ENCODE measurements around the gene PROX1. TPM values are rescaled to one million over a fixed set of nuclear protein-coding genes. Genes with fewer than 3 reads are reported as not detected.

PROX1 gene
- total RNA-seq, 4 donors from 2014 or later, result 34.6 to 51.3 (median 38.4) TPM

DNA sequence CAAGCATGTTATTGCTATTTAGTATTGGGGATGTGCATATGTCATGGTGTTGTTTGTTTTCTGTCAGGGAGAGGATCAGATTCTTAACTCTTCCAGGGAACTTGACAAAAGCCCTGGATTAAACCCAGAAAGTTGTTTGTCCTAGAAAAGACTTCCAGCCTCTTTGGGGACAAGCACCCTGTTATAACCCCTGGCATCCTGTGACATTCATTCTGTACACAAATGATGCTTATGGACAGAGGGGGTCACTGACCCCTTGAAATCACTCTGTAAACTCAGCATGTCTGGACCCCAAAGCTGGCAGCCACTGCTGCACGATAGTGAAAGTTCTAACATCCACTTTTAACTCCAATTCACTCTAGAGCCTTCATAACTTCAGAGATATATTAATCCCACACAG, 81.2 kb downstream of the PROX1 start:
- intact Hi-C loops (cut with DNase I), result no loop called here
- no peak overlapping the region for H3K27ac ChIP-seq
- TF ChIP-seq POLR2A (IDR thresholded peaks at IDR 0.05), result no peak
- TF ChIP-seq, protein P1, sequence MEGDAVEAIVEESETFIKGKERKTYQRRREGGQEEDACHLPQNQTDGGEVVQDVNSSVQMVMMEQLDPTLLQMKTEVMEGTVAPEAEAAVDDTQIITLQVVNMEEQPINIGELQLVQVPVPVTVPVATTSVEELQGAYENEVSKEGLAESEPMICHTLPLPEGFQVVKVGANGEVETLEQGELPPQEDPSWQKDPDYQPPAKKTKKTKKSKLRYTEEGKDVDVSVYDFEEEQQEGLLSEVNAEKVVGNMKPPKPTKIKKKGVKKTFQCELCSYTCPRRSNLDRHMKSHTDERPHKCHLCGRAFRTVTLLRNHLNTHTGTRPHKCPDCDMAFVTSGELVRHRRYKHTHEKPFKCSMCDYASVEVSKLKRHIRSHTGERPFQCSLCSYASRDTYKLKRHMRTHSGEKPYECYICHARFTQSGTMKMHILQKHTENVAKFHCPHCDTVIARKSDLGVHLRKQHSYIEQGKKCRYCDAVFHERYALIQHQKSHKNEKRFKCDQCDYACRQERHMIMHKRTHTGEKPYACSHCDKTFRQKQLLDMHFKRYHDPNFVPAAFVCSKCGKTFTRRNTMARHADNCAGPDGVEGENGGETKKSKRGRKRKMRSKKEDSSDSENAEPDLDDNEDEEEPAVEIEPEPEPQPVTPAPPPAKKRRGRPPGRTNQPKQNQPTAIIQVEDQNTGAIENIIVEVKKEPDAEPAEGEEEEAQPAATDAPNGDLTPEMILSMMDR (IDR thresholded peaks at IDR 0.05), result no peak
- no peak overlapping the region for H3K4me3 ChIP-seq (replicated peaks in 1 of 3)
- no peaks in the 10 kb centered on the region for H3K4me1 ChIP-seq
- H3K36me3 ChIP-seq, result no peaks in the 10 kb centered on the region
- DNase-seq, result no peak
- H3K27me3 ChIP-seq, result no peaks in the 10 kb centered on the region
- WGBS, 2 donors, result 40 to 65% methylated on average over 1 of the region's 1 CpG
- no peaks in the 10 kb centered on the region for H3K9me3 ChIP-seq

DNA sequence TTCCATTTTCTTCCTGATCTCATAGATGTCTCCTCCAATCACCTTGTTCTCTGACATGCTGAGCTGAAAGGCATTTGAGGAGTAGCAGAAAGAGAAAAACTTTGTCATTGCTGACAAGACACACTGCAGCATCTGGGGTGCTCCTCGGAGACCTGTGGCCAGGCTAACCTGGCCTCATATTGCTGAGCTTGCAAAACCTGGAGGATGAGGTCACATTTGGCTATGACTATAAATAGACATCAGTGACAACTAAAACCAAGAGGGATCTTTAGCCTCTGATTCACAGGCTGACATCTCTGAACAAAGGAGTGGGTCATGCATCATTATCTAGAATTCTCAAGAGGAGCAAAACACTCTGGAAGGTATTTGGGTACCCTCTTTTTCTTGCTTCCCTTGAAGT, 83.7 kb downstream of the PROX1 start:
- H3K27me3 ChIP-seq, result no peaks in the 10 kb centered on the region
- DNase-seq, result no peak
- H3K27ac ChIP-seq, result no peak overlapping the region
- 85 to 94% methylated on average over 1 of the region's 1 CpG for WGBS, 2 donors
- H3K4me3 ChIP-seq (replicated peaks in 1 of 3), result no peak overlapping the region
- peaks cover 3 to 7% of the 10 kb centered on the region in 2 donors for H3K4me1 ChIP-seq
- TF ChIP-seq, protein P1 (IDR thresholded peaks at IDR 0.05), result no peak
- no peak for TF ChIP-seq POLR2A (IDR thresholded peaks at IDR 0.05)
- intact Hi-C loops (cut with DNase I), result no loop called here
- H3K36me3 ChIP-seq, result no peaks in the 10 kb centered on the region
- no peaks in the 10 kb centered on the region for H3K9me3 ChIP-seq

DNA sequence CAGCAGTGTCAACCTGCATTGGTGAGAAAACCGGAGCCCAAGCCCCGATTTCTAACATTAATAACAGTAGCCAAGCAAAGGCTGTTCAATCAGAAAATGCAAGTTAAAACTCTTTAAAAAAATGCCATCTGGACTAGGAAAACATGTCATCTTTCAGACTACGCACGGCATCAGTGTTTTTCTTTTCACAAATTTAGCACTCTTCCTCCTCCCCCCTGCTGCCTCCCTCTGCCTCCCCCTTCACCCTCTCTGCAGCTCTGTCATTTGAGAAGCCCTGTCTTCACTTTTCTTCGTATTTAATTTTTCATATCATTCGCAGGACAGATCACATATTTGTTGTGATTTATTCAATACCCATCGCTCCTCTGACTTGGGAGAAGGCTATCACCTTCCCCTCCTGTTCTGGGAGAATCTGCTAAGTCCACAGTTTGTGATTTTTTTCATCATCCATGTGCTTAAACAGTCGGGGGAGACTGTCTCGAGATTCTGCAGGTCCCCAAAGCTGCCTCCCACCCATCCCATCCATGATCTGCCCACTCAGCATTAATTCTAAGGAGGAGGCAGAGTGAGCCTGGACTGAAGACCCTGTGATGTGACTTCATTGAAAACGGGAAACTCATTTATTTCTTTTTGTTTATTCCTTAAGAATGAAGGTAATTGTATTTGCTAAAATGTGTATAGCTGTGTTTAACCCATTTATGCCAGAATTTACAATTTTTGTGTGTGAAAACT, 84.8 kb downstream of the PROX1 start:
- intact Hi-C loops (cut with DNase I), result no loop called here
- H3K4me3 ChIP-seq (replicated peaks in 1 of 3), result no peak overlapping the region
- TF ChIP-seq POLR2A (IDR thresholded peaks at IDR 0.05), result no peak
- TF ChIP-seq, protein P1 (IDR thresholded peaks at IDR 0.05), result no peak
- H3K36me3 ChIP-seq, result no peaks in the 10 kb centered on the region
- no peak overlapping the region for H3K27ac ChIP-seq
- 70% methylated on average over 10 of the region's 10 CpGs for WGBS, 2 donors
- H3K4me1 ChIP-seq, result peaks cover 11 to 17% of the 10 kb centered on the region in 2 donors
- no peaks in the 10 kb centered on the region for H3K27me3 ChIP-seq
- DNase-seq, result no peak
- no peaks in the 10 kb centered on the region for H3K9me3 ChIP-seq

DNA sequence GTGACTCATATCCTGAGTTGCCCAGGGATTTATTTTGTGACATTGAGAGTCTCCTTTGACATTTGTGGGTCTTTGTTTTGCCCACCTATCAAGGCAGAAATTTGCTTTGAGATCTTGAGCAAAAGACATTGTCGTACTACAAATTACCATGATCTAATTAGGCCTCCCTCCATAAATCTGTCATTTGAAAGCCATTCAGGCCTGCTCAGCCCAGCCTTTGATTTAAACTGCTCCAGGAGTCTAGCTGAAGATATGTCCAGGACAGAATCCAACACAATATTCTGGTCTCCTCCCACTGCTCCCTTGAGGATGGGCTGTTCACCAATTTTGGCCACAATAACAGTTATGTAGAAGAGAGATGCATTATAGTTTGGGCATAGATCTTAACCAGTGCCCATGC, 86.7 kb downstream of the PROX1 start:
- TF ChIP-seq POLR2A (IDR thresholded peaks at IDR 0.05), result no peak
- TF ChIP-seq, protein P1 (IDR thresholded peaks at IDR 0.05), result no peak
- Histone ChIP-seq H3K27ac (no peak overlapping the region), H3K36me3 (no peaks in the 10 kb centered on the region), H3K27me3 (no peaks in the 10 kb centered on the region), H3K9me3 (no peaks in the 10 kb centered on the region), H3K4me3 (replicated peaks in 1 of 3) (no peak overlapping the region), H3K4me1 (peaks cover 13 to 17% of the 10 kb centered on the region in 2 donors)
- intact Hi-C loops (cut with DNase I), result no loop called here
- 68 to 79% methylated on average over 1 of the region's 1 CpG for WGBS, 2 donors
- no peak for DNase-seq

DNA sequence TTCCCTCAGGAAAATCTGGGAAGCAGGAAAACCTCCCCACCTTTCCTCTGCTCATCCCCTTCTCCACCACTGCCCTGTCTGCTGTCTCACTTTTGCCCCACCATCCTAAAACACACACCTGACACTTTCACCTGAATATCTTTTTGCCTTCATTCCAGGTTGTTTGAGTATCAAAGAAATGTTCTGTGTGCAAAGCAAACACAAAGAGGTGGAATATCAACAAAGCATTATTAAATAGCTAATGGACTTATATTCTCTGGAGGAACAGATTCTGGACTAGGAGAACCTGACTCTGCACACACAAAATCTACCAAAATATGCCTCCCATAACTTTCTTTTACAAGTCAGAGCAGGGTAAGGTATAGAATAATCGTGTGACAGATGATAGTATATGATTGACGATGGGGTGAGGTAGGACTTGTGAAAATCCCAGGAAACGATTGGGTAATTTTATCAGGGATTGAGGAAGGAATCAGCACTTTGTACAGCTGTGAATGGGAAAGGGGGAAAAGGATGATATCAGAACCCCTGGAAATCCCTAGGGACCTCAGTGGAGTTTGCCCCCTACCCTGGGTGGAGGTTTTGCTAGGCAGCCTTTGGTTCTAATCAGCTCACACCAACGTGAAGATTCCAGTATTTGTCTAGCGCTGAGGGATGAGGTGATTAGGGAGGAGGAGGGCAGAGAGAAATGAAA, 87.7 kb downstream of the PROX1 start:
- Histone ChIP-seq H3K4me1 (peaks cover 13 to 17% of the 10 kb centered on the region in 2 donors), H3K4me3 (replicated peaks in 1 of 3) (no peak overlapping the region), H3K27me3 (no peaks in the 10 kb centered on the region), H3K9me3 (no peaks in the 10 kb centered on the region), H3K36me3 (no peaks in the 10 kb centered on the region), H3K27ac (no peak overlapping the region)
- TF ChIP-seq, protein P1 (IDR thresholded peaks at IDR 0.05), result no peak
- no peak for TF ChIP-seq POLR2A (IDR thresholded peaks at IDR 0.05)
- 77 to 78% methylated on average over 5 of the region's 5 CpGs for WGBS, 2 donors
- intact Hi-C loops (cut with DNase I), result no loop called here
- DNase-seq, result no peak
